HEK293T (cell line): Measurements from ENCODE around the gene MPV17L.
"Not testable (repeated sequence)": the region's sequence is repeated elsewhere in the genome, so short reads cannot be mapped to it uniquely, and the experiment has no call there.

Source experiments
- CTCF ChIA-PET: fragments of 350-600 bp; formaldehyde crosslinking; extraction: SDS; loops from one replicate; lab custom pipeline; 2021; ENCODE audit warnings: antibody characterized with exemption, inconsistent platforms; lab: Yijun Ruan, JAX
- POLR2A ChIA-PET: fragments of 350-600 bp; formaldehyde crosslinking; extraction: SDS; loops from one replicate; lab custom pipeline; 2020; ENCODE audit warnings: antibody characterized with exemption, inconsistent platforms; lab: Yijun Ruan, JAX
- DNase-seq: peaks from one replicate; pipeline ENCODE4 v3.0.0; 2012; ENCODE audit warnings: mixed read lengths; ENCODE audit errors: extremely low spot score
- ARNT ChIP-seq: fragments of 450-650 bp; IDR thresholded peaks from 2 replicates; pipeline ENCODE4 v1.6.1; 2017; ENCODE audit warnings: mild to moderate bottlenecking
- BHLHE40 ChIP-seq: fragments of 450-650 bp; IDR thresholded peaks from 2 replicates; pipeline ENCODE4 v1.6.1; 2016; ENCODE audit warnings: mild to moderate bottlenecking, moderate library complexity, borderline replicate concordance
- CTBP1 ChIP-seq: fragments of 450-650 bp; IDR thresholded peaks from 2 replicates; pipeline ENCODE4 v1.6.1; 2016; ENCODE audit warnings: borderline replicate concordance
- ELF4 ChIP-seq: fragments of 450-650 bp; IDR thresholded peaks from 2 replicates; pipeline ENCODE4 v1.6.1; 2017; ENCODE audit warnings: antibody characterized with exemption
- FOXA1 ChIP-seq: fragments of 450-650 bp; IDR thresholded peaks from 2 replicates; pipeline ENCODE4 v1.6.1; 2016; ENCODE audit warnings: mild to moderate bottlenecking
- FOXK2 ChIP-seq: fragments of 450-650 bp; IDR thresholded peaks from 2 replicates; pipeline ENCODE4 v1.6.1; 2016; ENCODE audit warnings: mild to moderate bottlenecking
- FOXM1 ChIP-seq: fragments of 450-650 bp; IDR thresholded peaks from 2 replicates; pipeline ENCODE4 v1.6.1; 2017; ENCODE audit warnings: mild to moderate bottlenecking, borderline replicate concordance
- HDGF ChIP-seq: fragments of 450-650 bp; IDR thresholded peaks from 2 replicates; pipeline ENCODE4 v1.6.1; 2017; ENCODE audit warnings: antibody characterized with exemption, borderline replicate concordance
- L3MBTL2 ChIP-seq: fragments of 450-650 bp; conservative IDR thresholded peaks from 2 replicates; pipeline ENCODE4 v1.6.1; 2016; ENCODE audit warnings: mild to moderate bottlenecking
- LEF1 ChIP-seq: fragments of 450-650 bp; IDR thresholded peaks from 2 replicates; pipeline ENCODE4 v1.6.1; 2017; ENCODE audit warnings: mild to moderate bottlenecking, borderline replicate concordance
- NFRKB ChIP-seq: fragments of 450-650 bp; IDR thresholded peaks from 2 replicates; pipeline ENCODE4 v1.6.1; 2016; ENCODE audit warnings: mild to moderate bottlenecking, moderate library complexity
- SP1 ChIP-seq: fragments of 450-650 bp; IDR thresholded peaks from 2 replicates; pipeline ENCODE4 v1.6.1; 2017
- SUZ12 ChIP-seq: fragments of 450-650 bp; IDR thresholded peaks from 2 replicates; pipeline ENCODE4 v1.6.1; 2016; ENCODE audit warnings: mild to moderate bottlenecking
- TARDBP ChIP-seq: fragments of 450-650 bp; IDR thresholded peaks from 2 replicates; pipeline ENCODE4 v1.6.1; 2016
- ZNF384 ChIP-seq: fragments of 450-650 bp; IDR thresholded peaks from 2 replicates; pipeline ENCODE4 v1.6.1; 2016
- TF ChIP-seq, protein P1 (sequence below): fragments of 450-650 bp; IDR thresholded peaks from 2 replicates; pipeline ENCODE4 v1.6.1; 2016

Gene MPV17L

DNA sequence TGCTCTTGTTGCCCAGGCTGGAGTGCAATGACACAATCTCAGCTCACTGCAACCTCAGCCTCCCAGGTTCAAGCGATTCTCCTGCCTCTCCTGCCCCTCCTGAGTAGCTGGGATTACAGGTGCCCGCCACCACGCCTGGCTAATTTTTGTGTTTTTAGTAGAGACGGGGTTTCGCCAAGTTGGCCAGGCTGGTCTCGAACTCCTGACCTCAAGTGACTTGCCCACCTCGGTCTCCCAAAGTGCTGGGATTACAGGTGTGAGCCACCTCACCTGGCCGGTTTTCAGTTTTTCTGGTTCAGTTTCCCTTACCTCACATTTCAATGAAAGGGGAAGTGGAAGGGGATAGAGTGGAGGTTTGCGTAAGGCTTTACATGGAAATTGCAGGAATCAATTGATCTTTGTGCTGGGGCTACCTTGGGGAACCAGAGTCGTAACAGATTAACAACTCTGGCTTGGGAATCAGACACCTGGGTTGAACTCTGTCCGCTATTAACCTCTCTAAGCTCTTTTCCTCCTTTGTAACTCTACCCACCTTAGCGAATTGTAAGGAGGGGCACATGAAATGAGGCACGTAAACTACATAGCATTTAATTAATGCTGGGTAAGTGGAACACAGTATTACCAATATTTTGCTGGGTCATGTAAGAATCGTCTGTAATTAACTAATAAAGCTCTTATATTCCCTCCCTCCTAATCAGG is 3.2 kb downstream of the MPV17L start:
- POLR2A ChIA-PET: no interaction called here
- CTCF ChIA-PET: no interaction called here
- DNase-seq: no peak
- TF ChIP-seq L3MBTL2 (no peak), LEF1 (no peak)

DNA sequence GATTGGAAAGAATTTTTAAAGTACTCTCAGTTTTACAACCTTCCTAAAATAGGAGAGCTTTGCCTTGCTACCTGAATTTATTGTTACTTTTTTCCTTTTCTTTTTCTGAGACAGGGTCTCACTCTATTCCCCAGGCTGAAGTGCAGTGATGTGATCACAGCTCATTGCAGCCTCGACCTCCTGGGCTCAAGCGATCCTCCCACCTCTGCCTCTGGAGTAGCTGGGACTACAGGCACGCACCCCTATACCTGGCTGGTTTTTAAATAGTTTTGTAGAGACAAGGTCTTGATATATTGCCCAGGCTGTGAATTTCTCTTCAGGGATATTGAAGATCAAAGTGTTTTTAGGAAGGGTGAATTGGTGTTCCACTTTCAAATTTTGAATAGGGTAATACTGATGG is 3.8 kb downstream of the MPV17L start:
- DNase-seq: no peak
- ChIA-PET POLR2A (no interaction called here), CTCF (no interaction called here)
- TF ChIP-seq FOXA1 (no peak), ARNT (no peak), ELF4 (no peak), TARDBP (no peak), FOXM1 (no peak), LEF1 (no peak), BHLHE40 (no peak), L3MBTL2 (no peak), SP1 (no peak), SUZ12 (no peak), HDGF (no peak), NFRKB (no peak), ZNF384 (no peak), CTBP1 (no peak)
- TF ChIP-seq, protein P1, sequence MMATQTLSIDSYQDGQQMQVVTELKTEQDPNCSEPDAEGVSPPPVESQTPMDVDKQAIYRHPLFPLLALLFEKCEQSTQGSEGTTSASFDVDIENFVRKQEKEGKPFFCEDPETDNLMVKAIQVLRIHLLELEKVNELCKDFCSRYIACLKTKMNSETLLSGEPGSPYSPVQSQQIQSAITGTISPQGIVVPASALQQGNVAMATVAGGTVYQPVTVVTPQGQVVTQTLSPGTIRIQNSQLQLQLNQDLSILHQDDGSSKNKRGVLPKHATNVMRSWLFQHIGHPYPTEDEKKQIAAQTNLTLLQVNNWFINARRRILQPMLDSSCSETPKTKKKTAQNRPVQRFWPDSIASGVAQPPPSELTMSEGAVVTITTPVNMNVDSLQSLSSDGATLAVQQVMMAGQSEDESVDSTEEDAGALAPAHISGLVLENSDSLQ: no peak

DNA sequence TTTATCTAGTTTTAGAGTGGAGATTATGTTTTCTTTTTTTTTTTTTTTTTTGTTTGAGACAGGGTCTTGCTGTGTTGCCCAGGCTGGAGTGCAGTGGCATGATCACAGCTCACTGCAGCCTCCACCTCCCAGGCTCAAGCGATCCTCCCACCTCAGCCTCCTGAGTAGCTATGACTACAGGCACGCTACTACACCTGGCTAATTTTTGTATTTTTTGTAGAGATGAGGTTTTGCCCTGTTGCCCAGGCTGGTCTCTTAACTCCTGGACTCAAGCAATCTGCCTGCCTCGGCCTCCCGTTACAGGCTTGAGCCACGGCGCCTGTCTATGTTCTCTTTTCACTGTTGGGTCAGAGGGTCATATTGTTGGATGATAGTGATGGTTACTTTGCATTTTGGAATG is 4.8 kb downstream of the MPV17L start:
- POLR2A ChIA-PET, CTCF ChIA-PET: not testable (repeated sequence)

DNA sequence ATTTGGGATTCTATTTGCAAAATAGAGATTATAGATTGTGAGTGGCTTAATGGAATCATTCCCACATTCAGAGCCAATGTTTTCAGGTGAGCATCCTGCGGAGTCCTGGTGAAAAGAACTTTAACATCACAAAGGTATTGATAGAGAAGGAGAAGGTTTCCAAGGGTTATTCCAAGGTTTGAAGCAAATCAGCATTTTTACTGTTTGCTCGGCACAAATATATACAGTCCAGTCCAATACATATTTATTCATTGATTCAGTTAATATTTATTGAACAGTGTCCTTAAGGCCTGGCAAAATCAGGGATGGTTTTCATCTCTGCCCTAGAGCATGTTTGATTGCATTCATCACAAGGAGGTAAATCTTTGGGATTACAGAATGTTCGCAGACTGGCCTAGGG is 6.4 kb downstream of the MPV17L start:
- TF ChIP-seq BHLHE40 (no peak), ELF4 (no peak), ZNF384 (no peak), FOXK2 (no peak), NFRKB (no peak), CTBP1 (no peak), ARNT (no peak)
- TF ChIP-seq, protein P1: no peak
- POLR2A ChIA-PET: no interaction called here
- no peak for DNase-seq
- CTCF ChIA-PET: no interaction called here

More for the DNA sequence above, 4.8 kb downstream of the MPV17L start:
- DNase-seq: not testable (repeated sequence)

DNA sequence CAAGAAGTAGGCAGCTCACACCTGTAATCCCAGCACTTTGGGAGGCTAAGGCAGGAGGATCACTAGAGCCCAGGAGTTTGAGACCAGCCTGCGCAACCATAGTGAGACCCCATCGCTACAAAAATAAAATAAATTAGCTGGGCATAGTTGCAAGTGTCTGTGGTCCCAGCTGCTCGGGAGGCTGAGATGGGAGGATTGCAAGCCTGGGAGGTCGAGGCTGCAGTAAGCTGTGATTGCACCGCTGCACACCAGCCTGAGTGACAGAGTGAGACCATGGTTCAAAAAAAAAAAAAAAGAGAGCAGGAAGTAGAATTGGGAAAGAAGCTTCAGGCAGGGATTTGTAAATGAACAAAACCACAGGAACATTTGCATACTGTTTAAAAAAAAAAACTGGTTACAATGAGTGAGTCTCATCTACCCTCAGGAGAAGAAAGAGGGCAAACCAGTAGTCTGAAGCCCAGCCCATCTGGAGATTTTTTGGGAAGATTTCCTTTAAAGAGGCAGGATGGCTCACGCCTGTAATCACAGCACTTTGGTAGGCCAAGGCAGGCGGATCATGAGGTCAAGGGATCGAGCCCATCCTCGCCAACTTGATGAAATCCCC is 7.9 kb downstream of the MPV17L start:
- ChIA-PET CTCF (no interaction called here), POLR2A (no interaction called here)
- no peak for DNase-seq
- TF ChIP-seq LEF1 (no peak), HDGF (no peak), ELF4 (no peak), ARNT (no peak), FOXK2 (no peak), CTBP1 (no peak), BHLHE40 (no peak), SP1 (no peak), ZNF384 (no peak)

DNA sequence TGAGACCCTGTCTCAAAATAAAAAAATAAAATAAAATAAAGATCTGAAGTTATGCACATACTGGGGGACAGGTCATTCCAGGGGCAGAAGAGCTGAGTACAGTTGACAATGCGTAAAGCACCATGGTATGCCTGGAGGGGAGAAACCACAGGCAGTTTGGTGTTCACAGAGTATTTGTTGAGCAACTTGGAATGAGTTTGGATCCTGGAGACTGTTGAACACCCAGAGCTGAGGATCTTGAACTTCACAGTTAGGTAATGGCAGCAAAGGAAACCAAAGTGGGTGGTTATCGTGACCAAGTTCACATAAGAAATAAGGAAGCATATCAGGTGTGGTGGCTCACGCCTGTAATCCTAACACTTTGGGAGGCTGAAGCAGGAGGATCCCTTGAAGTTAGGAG is 8.5 kb downstream of the MPV17L start:
- CTCF ChIA-PET, POLR2A ChIA-PET, DNase-seq: not testable (repeated sequence)

DNA sequence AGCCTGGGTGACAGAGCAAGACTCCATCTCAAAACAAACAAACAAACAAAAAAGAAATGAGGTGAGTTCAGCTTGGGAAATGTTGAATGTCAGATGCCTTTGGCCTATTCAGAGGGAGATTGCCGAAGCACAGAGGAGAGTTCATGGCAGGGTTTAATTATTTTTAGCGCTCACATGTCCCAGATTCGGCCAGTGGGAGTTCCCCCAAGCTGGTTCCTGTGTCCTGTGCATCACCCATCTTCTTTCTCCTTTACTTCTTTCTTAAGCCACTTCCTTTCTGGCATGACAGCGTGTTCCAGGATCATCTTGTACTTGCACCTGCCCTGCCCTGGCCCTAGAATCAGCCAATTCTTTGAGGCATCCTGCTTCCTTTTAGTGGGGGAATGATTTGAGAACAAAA is 9.2 kb downstream of the MPV17L start:
- DNase-seq: no peak
- CTCF ChIA-PET: no interaction called here
- POLR2A ChIA-PET: no interaction called here
- TF ChIP-seq BHLHE40 (no peak), SP1 (no peak), SUZ12 (no peak), FOXK2 (no peak), CTBP1 (no peak), HDGF (no peak), L3MBTL2 (no peak), FOXM1 (no peak), FOXA1 (no peak), LEF1 (no peak)
- TF ChIP-seq, protein P1: no peak

DNA sequence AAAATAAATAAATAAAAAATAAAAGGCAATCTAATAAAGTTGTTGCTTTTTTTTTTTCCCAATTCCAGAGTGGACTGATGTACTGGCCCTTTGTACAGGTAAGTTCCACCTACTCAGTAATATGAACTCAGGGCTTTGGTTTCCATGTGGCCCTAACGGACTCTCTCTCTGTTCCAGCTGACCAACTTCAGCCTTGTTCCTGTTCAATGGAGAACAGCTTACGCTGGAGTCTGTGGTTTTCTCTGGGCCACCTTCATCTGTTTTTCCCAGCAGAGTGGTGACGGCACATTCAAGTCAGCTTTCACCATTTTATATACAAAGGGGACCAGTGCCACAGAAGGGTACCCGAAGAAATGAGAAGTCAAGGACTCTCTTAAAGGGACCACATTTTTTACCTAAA is 12.2 kb downstream of the MPV17L start:
- POLR2A ChIA-PET, DNase-seq: not testable (repeated sequence)
- CTCF ChIA-PET: interaction anchor here (0.6 kb wide), 1 partner anchor 102 kb away, joined by 4 read pairs; no protein-coding TSS in a partner anchor

DNA sequence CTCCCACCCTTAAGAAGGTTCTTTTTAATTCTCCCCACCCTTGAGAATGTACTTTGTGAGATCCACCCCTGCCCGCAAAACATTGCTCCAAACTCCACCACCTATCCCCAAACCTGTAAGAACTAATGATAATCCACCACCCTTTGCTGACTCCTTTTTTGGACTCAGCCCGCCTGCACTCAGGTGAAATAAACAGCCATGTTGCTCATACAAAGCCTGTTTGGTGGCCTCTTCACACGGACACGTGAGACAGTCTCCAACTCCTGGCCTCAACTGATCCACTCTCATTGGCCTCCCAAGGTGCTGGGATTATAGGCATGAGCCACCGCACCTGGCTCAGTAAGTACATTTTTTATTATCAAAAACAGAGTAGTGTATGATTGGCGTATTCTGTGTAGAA is 13.9 kb downstream of the MPV17L start:
- DNase-seq, POLR2A ChIA-PET, CTCF ChIA-PET: not testable (repeated sequence)
